ENCODE measurements around the gene EZH2. TPM values are rescaled to one million over a fixed set of nuclear protein-coding genes. Genes with fewer than 3 reads are reported as not detected.
A peak's percentile ranks its signal among the peaks of the same experiment; 100 is the strongest.

Gene EZH2
- total and polyA plus RNA-seq, 9 donors, result 13.1 to 30.2 (median 22.8) TPM

GRCh38 chr7:148800677-148801076 lies 83.4 kb downstream of the EZH2 start:
- Histone ChIP-seq H3K27me3 (ENCODE audit: control insufficient read depth, insufficient read depth, low read length) (no peaks in the 10 kb centered on the region), H3K4me1 (ENCODE audit: control insufficient read depth, insufficient read depth, low read length) (peaks cover 11% of the 10 kb centered on the region), H3K36me3 (ENCODE audit: control insufficient read depth, insufficient read depth, low read length) (peaks cover 56% of the 10 kb centered on the region), H3K9me3 (replicated peaks; ENCODE audit: control insufficient read depth, low read depth, low read length) (no peaks in the 10 kb centered on the region), H3K4me3 (ENCODE audit: low read length) (no peak overlapping the region), H3K27ac (ENCODE audit: low read length) (peak overlapping the region; percentile 54)
- WGBS (ENCODE audit: insufficient coverage), result 88% methylated on average over 10 of the region's 13 CpGs
- peak; percentile 67 for DNase-seq

GRCh38 chr7:148799893-148800555 lies 84.1 kb downstream of the EZH2 start:
- Histone ChIP-seq H3K9me3 (replicated peaks; ENCODE audit: control insufficient read depth, low read depth, low read length) (no peaks in the 10 kb centered on the region), H3K4me3 (ENCODE audit: low read length) (no peak overlapping the region), H3K36me3 (ENCODE audit: control insufficient read depth, insufficient read depth, low read length) (peaks cover 57% of the 10 kb centered on the region), H3K27ac (ENCODE audit: low read length) (peak overlapping the region; percentile 54), H3K27me3 (ENCODE audit: control insufficient read depth, insufficient read depth, low read length) (no peaks in the 10 kb centered on the region), H3K4me1 (ENCODE audit: control insufficient read depth, insufficient read depth, low read length) (peaks cover 11% of the 10 kb centered on the region)
- 88% methylated on average over 5 of the region's 10 CpGs for WGBS (ENCODE audit: insufficient coverage)
- no peak for DNase-seq

GRCh38 chr7:148796841-148797240 lies 87.2 kb downstream of the EZH2 start:
- Histone ChIP-seq H3K4me1 (ENCODE audit: control insufficient read depth, insufficient read depth, low read length) (peaks cover 11% of the 10 kb centered on the region), H3K36me3 (ENCODE audit: control insufficient read depth, insufficient read depth, low read length) (peaks cover 55% of the 10 kb centered on the region), H3K27ac (ENCODE audit: low read length) (no peak overlapping the region), H3K9me3 (replicated peaks; ENCODE audit: control insufficient read depth, low read depth, low read length) (peaks cover 3% of the 10 kb centered on the region), H3K27me3 (ENCODE audit: control insufficient read depth, insufficient read depth, low read length) (no peaks in the 10 kb centered on the region), H3K4me3 (ENCODE audit: low read length) (no peak overlapping the region)
- DNase-seq, result no peak
- WGBS (ENCODE audit: insufficient coverage), result 94% methylated on average over 4 of the region's 10 CpGs

GRCh38 chr7:148794476-148794875 lies 89.6 kb downstream of the EZH2 start:
- DNase-seq, result no peak

GRCh38 chr7:148793590-148793989 lies 90.5 kb downstream of the EZH2 start:
- H3K9me3 ChIP-seq (replicated peaks; ENCODE audit: control insufficient read depth, low read depth, low read length), result peaks cover 3% of the 10 kb centered on the region
- no peak for DNase-seq
- no peaks in the 10 kb centered on the region for H3K4me1 ChIP-seq (ENCODE audit: control insufficient read depth, insufficient read depth, low read length)
- no peak overlapping the region for H3K27ac ChIP-seq (ENCODE audit: low read length)
- no CpG with 5 or more reads among the region's 1 CpG for WGBS (ENCODE audit: insufficient coverage)
- peaks cover 59% of the 10 kb centered on the region for H3K36me3 ChIP-seq (ENCODE audit: control insufficient read depth, insufficient read depth, low read length)
- no peaks in the 10 kb centered on the region for H3K27me3 ChIP-seq (ENCODE audit: control insufficient read depth, insufficient read depth, low read length)
- no peak overlapping the region for H3K4me3 ChIP-seq (ENCODE audit: low read length)

More at GRCh38 chr7:148794476-148794875, 89.6 kb downstream of the EZH2 start:
- Histone ChIP-seq H3K36me3 (ENCODE audit: control insufficient read depth, insufficient read depth, low read length) (peaks cover 58% of the 10 kb centered on the region), H3K27ac (ENCODE audit: low read length) (no peak overlapping the region), H3K9me3 (replicated peaks; ENCODE audit: control insufficient read depth, low read depth, low read length) (peaks cover 3% of the 10 kb centered on the region), H3K27me3 (ENCODE audit: control insufficient read depth, insufficient read depth, low read length) (no peaks in the 10 kb centered on the region), H3K4me1 (ENCODE audit: control insufficient read depth, insufficient read depth, low read length) (no peaks in the 10 kb centered on the region), H3K4me3 (ENCODE audit: low read length) (no peak overlapping the region)
- WGBS (ENCODE audit: insufficient coverage), result no CpG with 5 or more reads among the region's 3 CpGs

GRCh38 chr7:148791546-148791945 lies 92.5 kb downstream of the EZH2 start:
- Histone ChIP-seq H3K4me1 (ENCODE audit: control insufficient read depth, insufficient read depth, low read length) (no peaks in the 10 kb centered on the region), H3K36me3 (ENCODE audit: control insufficient read depth, insufficient read depth, low read length) (peaks cover 61% of the 10 kb centered on the region), H3K9me3 (replicated peaks; ENCODE audit: control insufficient read depth, low read depth, low read length) (peaks cover 3% of the 10 kb centered on the region), H3K27ac (ENCODE audit: low read length) (no peak overlapping the region), H3K27me3 (ENCODE audit: control insufficient read depth, insufficient read depth, low read length) (no peaks in the 10 kb centered on the region), H3K4me3 (ENCODE audit: low read length) (no peak overlapping the region)
- DNase-seq, result no peak
- 96% methylated on average over 10 of the region's 15 CpGs for WGBS (ENCODE audit: insufficient coverage)

- Histone ChIP-seq H3K27me3 (ENCODE audit: control insufficient read depth, insufficient read depth, low read length) (no peaks in the 10 kb centered on the region), H3K4me3 (ENCODE audit: low read length) (no peak overlapping the region), H3K4me1 (ENCODE audit: control insufficient read depth, insufficient read depth, low read length) (no peaks in the 10 kb centered on the region), H3K36me3 (ENCODE audit: control insufficient read depth, insufficient read depth, low read length) (peaks cover 61% of the 10 kb centered on the region), H3K27ac (ENCODE audit: low read length) (no peak overlapping the region), H3K9me3 (replicated peaks; ENCODE audit: control insufficient read depth, low read depth, low read length) (peaks cover 3% of the 10 kb centered on the region)
- DNase-seq, result no peak
- WGBS (ENCODE audit: insufficient coverage), result no CpG with 5 or more reads among the region's 2 CpGs
Measured at GRCh38 chr7:148790850-148791249, 93.2 kb downstream of the EZH2 start.

GRCh38 chr7:148790131-148790726 lies 93.9 kb downstream of the EZH2 start:
- Histone ChIP-seq H3K9me3 (replicated peaks; ENCODE audit: control insufficient read depth, low read depth, low read length) (peaks cover 3% of the 10 kb centered on the region), H3K36me3 (ENCODE audit: control insufficient read depth, insufficient read depth, low read length) (peaks cover 61% of the 10 kb centered on the region), H3K4me1 (ENCODE audit: control insufficient read depth, insufficient read depth, low read length) (no peaks in the 10 kb centered on the region), H3K27me3 (ENCODE audit: control insufficient read depth, insufficient read depth, low read length) (no peaks in the 10 kb centered on the region), H3K4me3 (ENCODE audit: low read length) (no peak overlapping the region), H3K27ac (ENCODE audit: low read length) (no peak overlapping the region)
- no peak for DNase-seq
- WGBS (ENCODE audit: insufficient coverage), result 95% methylated on average over 4 of the region's 8 CpGs

GRCh38 chr7:148789220-148789619 lies 94.9 kb downstream of the EZH2 start:
- H3K36me3 ChIP-seq (ENCODE audit: control insufficient read depth, insufficient read depth, low read length), result peaks cover 62% of the 10 kb centered on the region

GRCh38 chr7:148787571-148788295 lies 96.4 kb downstream of the EZH2 start:
- H3K4me1 ChIP-seq (ENCODE audit: control insufficient read depth, insufficient read depth, low read length), result no peaks in the 10 kb centered on the region
- WGBS (ENCODE audit: insufficient coverage), result 89% methylated on average over 9 of the region's 14 CpGs

More at GRCh38 chr7:148789220-148789619, 94.9 kb downstream of the EZH2 start:
- Histone ChIP-seq H3K27ac (ENCODE audit: low read length) (no peak overlapping the region), H3K4me1 (ENCODE audit: control insufficient read depth, insufficient read depth, low read length) (no peaks in the 10 kb centered on the region), H3K27me3 (ENCODE audit: control insufficient read depth, insufficient read depth, low read length) (no peaks in the 10 kb centered on the region), H3K9me3 (replicated peaks; ENCODE audit: control insufficient read depth, low read depth, low read length) (peaks cover under 1% of the 10 kb centered on the region), H3K4me3 (ENCODE audit: low read length) (no peak overlapping the region)
- WGBS (ENCODE audit: insufficient coverage), result 94% methylated on average over 3 of the region's 7 CpGs
- DNase-seq, result no peak

More at GRCh38 chr7:148787571-148788295, 96.4 kb downstream of the EZH2 start:
- H3K36me3 ChIP-seq (ENCODE audit: control insufficient read depth, insufficient read depth, low read length), result peaks cover 67% of the 10 kb centered on the region
- H3K9me3 ChIP-seq (replicated peaks; ENCODE audit: control insufficient read depth, low read depth, low read length), result no peaks in the 10 kb centered on the region
- no peak for DNase-seq
- H3K27me3 ChIP-seq (ENCODE audit: control insufficient read depth, insufficient read depth, low read length), result no peaks in the 10 kb centered on the region
- H3K27ac ChIP-seq (ENCODE audit: low read length), result no peak overlapping the region
- H3K4me3 ChIP-seq (ENCODE audit: low read length), result no peak overlapping the region
